ENCODE results near the gene PARD3.

GRCh38 chr10:34231441-34232180, 583.5 kb downstream of the PARD3 start:
- TF ChIP-seq CTCF (IDR thresholded peaks at IDR 0.05) (no peak), EP300 (IDR thresholded peaks at IDR 0.05) (no peak), POLR2A (IDR thresholded peaks at IDR 0.05; ENCODE audit: low read depth) (no peak)
